CD4-positive, CD25-positive, alpha-beta regulatory T cell (primary cell): ENCODE results near the gene FILIP1L. TPM values are rescaled to one million over a fixed set of nuclear protein-coding genes. Genes with fewer than 3 reads are reported as not detected.

Experiments
- ATAC-seq, 2 donors: fragments of 150-1000 bp; cut with Tn5 transposase; one replicate each; pipeline ENCODE4 v1.10.0; 2021; ENCODE audit warnings: low read depth in 2 of 2, moderate number of reproducible peaks in 2 of 2, moderate library complexity in 1 of 2
- DNase-seq, 3 donors: peaks; one replicate each; pipeline versions ENCODE4 v3.0.0 to v3.0.0-alpha.2; 2012 to 2022; ENCODE audit warnings: mixed read lengths in 1 of 3
- H3K27ac ChIP-seq: one replicate; pipeline ENCODE4 v1.7.0; 2013; ENCODE audit warnings: mild to moderate bottlenecking, low read length; ENCODE audit not compliant: insufficient read depth, poor library complexity, severe bottlenecking
- H3K27me3 ChIP-seq: one replicate; pipeline ENCODE4 v1.7.0; 2013; ENCODE audit warnings: low read length; ENCODE audit not compliant: control insufficient read depth, insufficient read depth
- H3K36me3 ChIP-seq: one replicate; pipeline ENCODE4 v1.7.0; 2013; ENCODE audit warnings: mild to moderate bottlenecking, low read length, moderate library complexity; ENCODE audit not compliant: control insufficient read depth, insufficient read depth
- H3K4me1 ChIP-seq: 2 replicates; pipeline ENCODE4 v1.7.0; 2013; ENCODE audit warnings: mild to moderate bottlenecking, low read length; ENCODE audit not compliant: insufficient read depth, control insufficient read depth, poor library complexity, severe bottlenecking
- H3K4me3 ChIP-seq: one replicate; pipeline ENCODE4 v1.7.0; 2013; ENCODE audit warnings: low read depth, mild to moderate bottlenecking, low read length, moderate library complexity
- H3K9me3 ChIP-seq, 2 experiments: 1 replicate in 1 of 2; 2 replicates in 1 of 2; pipeline ENCODE4 v1.7.0; 2013; ENCODE audit warnings: low read length in 2 of 2, mild to moderate bottlenecking in 1 of 2, moderate library complexity in 1 of 2; ENCODE audit not compliant: control insufficient read depth in 2 of 2
- H3K27ac Mint-ChIP-seq, 3 donors: one replicate each; pipeline ENCODE4 v1.8.0; 2020 to 2022; ENCODE audit warnings: mild to moderate bottlenecking in 3 of 3, mixed read lengths in 3 of 3, moderate library complexity in 2 of 3
- H3K27me3 Mint-ChIP-seq: one replicate; pipeline ENCODE4 v1.8.0; 2022; ENCODE audit warnings: mild to moderate bottlenecking, mixed read lengths
- H3K36me3 Mint-ChIP-seq: one replicate; pipeline ENCODE4 v1.8.0; 2020; ENCODE audit warnings: mixed read lengths
- H3K4me1 Mint-ChIP-seq, 4 donors: one replicate each; pipeline ENCODE4 v1.8.0; 2020 to 2022; ENCODE audit warnings: mixed read lengths in 4 of 4, mild to moderate bottlenecking in 1 of 4
- H3K4me3 Mint-ChIP-seq, 4 donors: one replicate each; pipeline ENCODE4 v1.8.0; 2020 to 2022; ENCODE audit warnings: mild to moderate bottlenecking in 4 of 4, mixed read lengths in 4 of 4, moderate library complexity in 3 of 4
- H3K9me3 Mint-ChIP-seq, 7 donors: one replicate each; pipeline ENCODE4 v1.8.0; 2020 to 2022; ENCODE audit warnings: mixed read lengths in 7 of 7, mild to moderate bottlenecking in 3 of 7, moderate library complexity in 2 of 7
- polyA plus RNA-seq, 4 donors: library from polyadenylated mRNA; unstranded; fragments of 300-500 nt; fragmentation: Illumina TruSeq; gene quantifications; one replicate each; pipeline ENCODE4 v1.2.3, GENCODE V29; 2021
- total RNA-seq: library from RNA; stranded (reverse); gene quantifications from one replicate; pipeline ENCODE4 v1.2.3, GENCODE V29; 2022

Gene FILIP1L
- total and polyA plus RNA-seq, 5 donors from 2014 or later, result 0.37 to 1.0 (median 0.65) TPM; not detected in 2

- Histone ChIP-seq H3K4me3 (no peak overlapping the region), H3K27me3 (no peaks in the 10 kb centered on the region), H3K36me3 (no peaks in the 10 kb centered on the region), H3K4me1 (no peaks in the 10 kb centered on the region), H3K9me3 (no peaks in the 10 kb centered on the region), H3K27ac (no peak overlapping the region)
- no peaks in the 10 kb centered on the region for H3K27me3 Mint-ChIP-seq
- H3K36me3 Mint-ChIP-seq, result peaks cover 7% of the 10 kb centered on the region
- ATAC-seq (no peak), DNase-seq (no peak)
- H3K4me3 Mint-ChIP-seq, result no peak overlapping the region
- no peaks in the 10 kb centered on the region for H3K9me3 Mint-ChIP-seq
- peaks cover 0 to 8% (median 0%) of the 10 kb centered on the region in 4 donors for H3K4me1 Mint-ChIP-seq
- no peak overlapping the region for H3K27ac Mint-ChIP-seq
Observed at GRCh38 chr3:100084100-100084806, 30.0 kb downstream of the FILIP1L start.

GRCh38 chr3:100083209-100083608, 31.1 kb downstream of the FILIP1L start:
- Mint-ChIP-seq H3K36me3 (peaks cover 7% of the 10 kb centered on the region), H3K27me3 (no peaks in the 10 kb centered on the region), H3K27ac (no peak overlapping the region), H3K4me1 (peaks cover 0 to 6% (median 0%) of the 10 kb centered on the region in 4 donors), H3K9me3 (no peaks in the 10 kb centered on the region), H3K4me3 (no peak overlapping the region)
- Histone ChIP-seq H3K27ac (no peak overlapping the region), H3K4me3 (no peak overlapping the region), H3K9me3 (no peaks in the 10 kb centered on the region), H3K4me1 (no peaks in the 10 kb centered on the region), H3K36me3 (no peaks in the 10 kb centered on the region), H3K27me3 (no peaks in the 10 kb centered on the region)
- ATAC-seq (no peak), DNase-seq (no peak)

DNA sequence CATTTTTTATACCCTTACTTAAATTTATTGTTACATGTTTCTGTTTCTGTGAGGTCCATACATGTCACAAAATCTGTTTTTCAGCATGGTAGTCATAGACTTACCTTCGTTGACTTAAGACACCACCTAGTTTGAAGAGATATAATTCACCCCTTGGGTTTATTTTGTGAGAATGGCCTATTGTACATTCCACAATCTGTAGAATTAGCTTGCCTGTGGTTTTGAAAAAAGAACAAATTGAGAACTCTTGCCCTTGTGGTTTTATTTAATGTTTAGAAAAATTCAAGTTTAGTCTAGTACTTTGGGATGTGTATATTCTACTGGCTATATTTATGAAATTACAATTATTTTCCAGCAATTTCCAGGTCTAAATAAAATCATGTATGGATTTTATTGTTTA, 31.6 kb downstream of the FILIP1L start:
- no peaks in the 10 kb centered on the region for H3K4me1 ChIP-seq
- no peak overlapping the region for H3K4me3 ChIP-seq
- Mint-ChIP-seq H3K27me3 (no peaks in the 10 kb centered on the region), H3K36me3 (peaks cover 7% of the 10 kb centered on the region), H3K27ac (no peak overlapping the region), H3K4me3 (no peak overlapping the region), H3K4me1 (peaks cover 0 to 6% (median 0%) of the 10 kb centered on the region in 4 donors), H3K9me3 (no peaks in the 10 kb centered on the region)
- DNase-seq (no peak), ATAC-seq (no peak)
- no peaks in the 10 kb centered on the region for H3K36me3 ChIP-seq
- H3K9me3 ChIP-seq, result no peaks in the 10 kb centered on the region
- no peak overlapping the region for H3K27ac ChIP-seq
- H3K27me3 ChIP-seq, result no peaks in the 10 kb centered on the region

DNA sequence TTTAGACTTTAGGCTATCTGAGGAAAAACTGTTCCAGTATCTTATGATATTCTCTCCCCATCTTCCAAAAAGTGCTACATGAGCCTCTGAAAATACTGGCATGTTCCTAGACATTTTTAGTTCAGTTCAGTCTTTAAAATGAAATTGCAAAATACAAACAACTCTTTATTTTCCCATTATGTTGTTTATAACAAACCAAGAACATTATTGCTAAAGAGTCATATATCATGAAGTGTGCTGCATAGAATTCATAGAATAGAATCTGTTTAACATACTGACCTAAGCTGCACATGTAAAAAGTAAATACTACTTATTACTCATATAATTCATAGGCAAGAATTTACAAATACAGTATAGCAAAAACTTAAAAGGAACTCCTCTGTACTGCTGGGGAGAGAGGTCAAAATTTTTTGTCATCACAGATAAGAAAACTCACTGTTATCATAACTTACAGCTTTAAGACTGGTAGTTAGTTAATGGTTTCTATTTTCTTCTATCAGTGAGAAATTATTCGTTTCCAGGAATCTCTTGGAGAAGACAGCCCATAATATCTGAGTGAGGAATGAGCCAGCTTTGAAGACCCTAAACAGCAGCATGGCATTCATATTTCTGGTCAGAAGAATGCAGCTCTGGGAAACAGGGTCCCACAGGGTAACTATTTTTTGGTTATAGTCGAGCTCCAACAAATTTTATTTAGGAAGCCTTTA, 32.2 kb downstream of the FILIP1L start:
- Histone ChIP-seq H3K36me3 (no peaks in the 10 kb centered on the region), H3K4me1 (no peaks in the 10 kb centered on the region), H3K27ac (no peak overlapping the region), H3K4me3 (no peak overlapping the region), H3K9me3 (no peaks in the 10 kb centered on the region), H3K27me3 (no peaks in the 10 kb centered on the region)
- peaks cover 0 to 4% (median 0%) of the 10 kb centered on the region in 4 donors for H3K4me1 Mint-ChIP-seq
- ATAC-seq (no peak), DNase-seq (no peak)
- H3K27me3 Mint-ChIP-seq, result no peaks in the 10 kb centered on the region
- H3K4me3 Mint-ChIP-seq, result no peak overlapping the region
- no peak overlapping the region for H3K27ac Mint-ChIP-seq
- peaks cover 7% of the 10 kb centered on the region for H3K36me3 Mint-ChIP-seq
- H3K9me3 Mint-ChIP-seq, result no peaks in the 10 kb centered on the region

GRCh38 chr3:100081311-100081710, 33.0 kb downstream of the FILIP1L start:
- Mint-ChIP-seq H3K4me3 (no peak overlapping the region), H3K9me3 (no peaks in the 10 kb centered on the region), H3K36me3 (peaks cover 7% of the 10 kb centered on the region), H3K27ac (peak overlapping the region in 1 of 3 donors; percentile 13), H3K4me1 (peaks cover 1 to 5% (median 4%) of the 10 kb centered on the region in 4 donors), H3K27me3 (no peaks in the 10 kb centered on the region)
- H3K36me3 ChIP-seq, result no peaks in the 10 kb centered on the region
- DNase-seq, result no peak
- no peak overlapping the region for H3K4me3 ChIP-seq
- no peaks in the 10 kb centered on the region for H3K9me3 ChIP-seq
- no peak for ATAC-seq
- no peaks in the 10 kb centered on the region for H3K4me1 ChIP-seq
- no peak overlapping the region for H3K27ac ChIP-seq
- no peaks in the 10 kb centered on the region for H3K27me3 ChIP-seq

DNA sequence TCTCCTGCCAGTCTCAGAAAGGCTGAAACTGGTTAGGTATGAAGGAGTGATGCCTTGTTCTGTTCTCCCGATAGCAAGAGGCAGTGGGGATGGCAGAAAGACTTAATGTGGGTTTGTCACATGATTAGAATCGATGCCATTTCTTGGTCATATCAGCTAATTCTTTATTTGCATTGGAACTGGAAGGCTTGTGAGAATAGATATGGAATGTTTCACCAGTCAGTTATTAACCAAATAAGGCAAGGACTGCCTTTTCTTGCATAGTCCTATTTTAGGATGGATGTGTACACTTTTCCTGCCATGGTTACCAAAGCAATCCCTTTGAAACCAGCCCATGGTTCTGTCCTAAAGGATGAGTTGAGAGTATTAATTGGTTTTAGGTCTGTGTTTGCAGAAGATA, 33.7 kb downstream of the FILIP1L start:
- H3K4me3 ChIP-seq, result no peak overlapping the region
- no peaks in the 10 kb centered on the region for H3K27me3 ChIP-seq
- ATAC-seq (no peak), DNase-seq (no peak)
- Mint-ChIP-seq H3K4me3 (no peak overlapping the region), H3K27ac (no peak overlapping the region), H3K9me3 (peaks cover 0 to 2% (median 0%) of the 10 kb centered on the region in 7 donors), H3K27me3 (no peaks in the 10 kb centered on the region), H3K36me3 (peaks cover 7% of the 10 kb centered on the region), H3K4me1 (peaks cover 4 to 12% (median 10%) of the 10 kb centered on the region in 4 donors)
- no peaks in the 10 kb centered on the region for H3K4me1 ChIP-seq
- H3K36me3 ChIP-seq, result no peaks in the 10 kb centered on the region
- no peaks in the 10 kb centered on the region for H3K9me3 ChIP-seq
- H3K27ac ChIP-seq, result no peak overlapping the region

DNA sequence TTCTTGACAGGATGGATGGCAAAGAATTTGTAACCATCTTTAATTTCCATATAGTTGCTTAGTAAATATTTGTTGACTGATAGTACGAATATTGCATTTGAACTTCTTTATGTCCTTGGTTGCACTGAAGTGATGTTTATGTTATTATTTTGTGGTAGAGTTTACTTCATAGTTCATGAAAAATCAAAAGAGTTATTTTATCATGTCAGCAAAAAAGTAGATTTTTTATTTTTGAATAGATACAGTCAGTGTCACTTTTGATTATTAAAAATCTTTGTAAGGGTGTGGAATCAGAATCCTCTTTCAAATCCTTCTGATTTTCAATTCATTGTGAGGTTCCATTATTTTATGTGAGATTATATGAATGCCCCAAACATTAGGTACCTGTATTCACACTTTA, 35.0 kb downstream of the FILIP1L start:
- Mint-ChIP-seq H3K36me3 (peaks cover 7% of the 10 kb centered on the region), H3K9me3 (peaks cover 0 to 2% (median 0%) of the 10 kb centered on the region in 7 donors), H3K4me3 (no peak overlapping the region), H3K27me3 (no peaks in the 10 kb centered on the region), H3K27ac (no peak overlapping the region), H3K4me1 (peaks cover 10 to 17% (median 15%) of the 10 kb centered on the region in 4 donors)
- Histone ChIP-seq H3K9me3 (no peaks in the 10 kb centered on the region), H3K36me3 (no peaks in the 10 kb centered on the region), H3K4me3 (no peak overlapping the region), H3K27ac (no peak overlapping the region), H3K27me3 (no peaks in the 10 kb centered on the region), H3K4me1 (no peaks in the 10 kb centered on the region)
- DNase-seq, result no peak
- ATAC-seq, result no peak
